ENCODE measurements around the gene PROCA1.

DNA sequence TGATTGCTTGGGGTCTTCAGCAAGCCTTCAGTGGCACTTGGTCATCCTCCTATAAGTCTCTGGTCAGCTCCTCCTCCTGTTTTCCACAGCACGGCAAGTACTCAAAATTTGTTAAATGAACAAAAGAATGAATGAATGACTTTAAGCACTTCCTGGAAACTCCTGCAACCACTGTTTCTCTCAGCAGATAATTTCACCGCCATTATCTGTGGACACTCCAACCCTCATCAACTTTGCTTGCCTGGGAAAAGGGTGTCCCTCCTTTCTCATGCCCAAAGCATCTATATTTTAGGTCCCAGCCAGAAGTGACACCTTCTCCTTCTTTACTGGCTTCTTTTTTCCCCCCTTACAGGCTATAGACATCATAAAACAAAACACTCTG is 4.4 kb downstream of the PROCA1 start:
- TF ChIP-seq, protein P1, sequence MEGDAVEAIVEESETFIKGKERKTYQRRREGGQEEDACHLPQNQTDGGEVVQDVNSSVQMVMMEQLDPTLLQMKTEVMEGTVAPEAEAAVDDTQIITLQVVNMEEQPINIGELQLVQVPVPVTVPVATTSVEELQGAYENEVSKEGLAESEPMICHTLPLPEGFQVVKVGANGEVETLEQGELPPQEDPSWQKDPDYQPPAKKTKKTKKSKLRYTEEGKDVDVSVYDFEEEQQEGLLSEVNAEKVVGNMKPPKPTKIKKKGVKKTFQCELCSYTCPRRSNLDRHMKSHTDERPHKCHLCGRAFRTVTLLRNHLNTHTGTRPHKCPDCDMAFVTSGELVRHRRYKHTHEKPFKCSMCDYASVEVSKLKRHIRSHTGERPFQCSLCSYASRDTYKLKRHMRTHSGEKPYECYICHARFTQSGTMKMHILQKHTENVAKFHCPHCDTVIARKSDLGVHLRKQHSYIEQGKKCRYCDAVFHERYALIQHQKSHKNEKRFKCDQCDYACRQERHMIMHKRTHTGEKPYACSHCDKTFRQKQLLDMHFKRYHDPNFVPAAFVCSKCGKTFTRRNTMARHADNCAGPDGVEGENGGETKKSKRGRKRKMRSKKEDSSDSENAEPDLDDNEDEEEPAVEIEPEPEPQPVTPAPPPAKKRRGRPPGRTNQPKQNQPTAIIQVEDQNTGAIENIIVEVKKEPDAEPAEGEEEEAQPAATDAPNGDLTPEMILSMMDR (IDR thresholded peaks at IDR 0.05; ENCODE audit: poor library complexity): no peak
- TF ChIP-seq EZH2 (IDR thresholded peaks at IDR 0.05; ENCODE audit: borderline replicate concordance) (no peak), EZH2phosphoT487 (IDR thresholded peaks at IDR 0.05; ENCODE audit: low read depth, severe bottlenecking, unreplicated experiment) (no peak)

Data from hepatocyte (in vitro differentiated cells).